ENCODE data around the gene NFIA.

NFIA gene

GRCh38 chr1:61282387-61282786 is 200.0 kb downstream of the NFIA start:
- TF ChIP-seq CTCF (IDR thresholded peaks at IDR 0.05; ENCODE audit: extremely low read depth, missing control alignments), result no peak
- no peak for DNase-seq (ENCODE audit: low spot score)

GRCh38 chr1:61284248-61284854 is 202.0 kb downstream of the NFIA start:
- no peak for DNase-seq (ENCODE audit: low spot score)
- TF ChIP-seq CTCF (IDR thresholded peaks at IDR 0.05; ENCODE audit: extremely low read depth, missing control alignments), result no peak

- DNase-seq (ENCODE audit: low spot score), result no peak
- no peak for TF ChIP-seq CTCF (IDR thresholded peaks at IDR 0.05; ENCODE audit: extremely low read depth, missing control alignments)
These were observed 202.6 kb downstream of the NFIA start for GRCh38 chr1:61284936-61285335.

- no peak for TF ChIP-seq CTCF (IDR thresholded peaks at IDR 0.05; ENCODE audit: extremely low read depth, missing control alignments)
- DNase-seq (ENCODE audit: low spot score), result no peak
These were observed 203.1 kb downstream of the NFIA start for GRCh38 chr1:61285371-61285885.

GRCh38 chr1:61287014-61287413 is 204.7 kb downstream of the NFIA start:
- DNase-seq (ENCODE audit: low spot score), result no peak
- TF ChIP-seq CTCF (IDR thresholded peaks at IDR 0.05; ENCODE audit: extremely low read depth, missing control alignments), result no peak

- TF ChIP-seq CTCF (IDR thresholded peaks at IDR 0.05; ENCODE audit: extremely low read depth, missing control alignments), result no peak
- no peak for DNase-seq (ENCODE audit: low spot score)
These were observed 205.4 kb downstream of the NFIA start for GRCh38 chr1:61287734-61288133.

- TF ChIP-seq CTCF (IDR thresholded peaks at IDR 0.05; ENCODE audit: extremely low read depth, missing control alignments), result no peak
- DNase-seq (ENCODE audit: low spot score), result no peak
These were observed 207.1 kb downstream of the NFIA start for GRCh38 chr1:61289232-61290098.
